T-helper 1 cell treated with Interleukin-12 subunit alpha and Interleukin-12 subunit beta and Interleukin-4 antibody, amounts not matched to agents 30 μg/mL and 1 μg/mL, for 36 hours (primary cell): ENCODE results near the gene THBS1.

Source experiments
- H3K27ac Mint-ChIP-seq: one replicate; pipeline ENCODE4 v1.8.0; 2021; ENCODE audit warnings: mild to moderate bottlenecking, mixed read lengths
- H3K27me3 Mint-ChIP-seq: one replicate; pipeline ENCODE4 v1.8.0; 2021; ENCODE audit warnings: low read depth, mixed read lengths
- H3K36me3 Mint-ChIP-seq: one replicate; pipeline ENCODE4 v1.8.0; 2021; ENCODE audit warnings: low read depth, mixed read lengths
- H3K4me1 Mint-ChIP-seq: one replicate; pipeline ENCODE4 v1.8.0; 2021; ENCODE audit warnings: low read depth, mixed read lengths
- H3K4me3 Mint-ChIP-seq: one replicate; pipeline ENCODE4 v1.8.0; 2021; ENCODE audit warnings: mild to moderate bottlenecking, moderate library complexity, mixed read lengths
- H3K9me3 Mint-ChIP-seq: one replicate; pipeline ENCODE4 v1.8.0; 2021; ENCODE audit warnings: mixed read lengths

Gene THBS1

DNA sequence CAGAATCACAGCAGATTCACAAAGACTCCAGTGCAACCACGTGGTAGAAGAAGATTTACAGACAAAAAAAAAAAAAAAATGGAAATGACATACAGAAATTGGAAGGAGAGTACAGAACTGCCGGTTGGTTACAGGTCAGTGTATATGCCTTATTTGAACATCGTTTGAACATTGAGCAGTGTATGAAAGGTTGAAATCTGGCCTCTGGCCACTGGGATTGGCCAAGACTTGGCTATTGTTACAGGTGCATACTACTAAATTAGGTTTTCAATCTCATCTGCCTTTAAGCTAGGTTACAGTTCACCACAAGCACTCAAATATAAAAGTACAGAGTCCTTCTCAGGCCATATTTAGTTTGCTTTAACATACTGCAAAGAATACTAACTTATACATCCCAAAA is 59.8 kb downstream of the THBS1 start:
- peaks cover 18% of the 10 kb centered on the region for H3K27me3 Mint-ChIP-seq
- H3K4me3 Mint-ChIP-seq, result no peak overlapping the region
- no peak overlapping the region for H3K27ac Mint-ChIP-seq
- no peaks in the 10 kb centered on the region for H3K36me3 Mint-ChIP-seq
- no peaks in the 10 kb centered on the region for H3K9me3 Mint-ChIP-seq
- peaks cover 11% of the 10 kb centered on the region for H3K4me1 Mint-ChIP-seq

DNA sequence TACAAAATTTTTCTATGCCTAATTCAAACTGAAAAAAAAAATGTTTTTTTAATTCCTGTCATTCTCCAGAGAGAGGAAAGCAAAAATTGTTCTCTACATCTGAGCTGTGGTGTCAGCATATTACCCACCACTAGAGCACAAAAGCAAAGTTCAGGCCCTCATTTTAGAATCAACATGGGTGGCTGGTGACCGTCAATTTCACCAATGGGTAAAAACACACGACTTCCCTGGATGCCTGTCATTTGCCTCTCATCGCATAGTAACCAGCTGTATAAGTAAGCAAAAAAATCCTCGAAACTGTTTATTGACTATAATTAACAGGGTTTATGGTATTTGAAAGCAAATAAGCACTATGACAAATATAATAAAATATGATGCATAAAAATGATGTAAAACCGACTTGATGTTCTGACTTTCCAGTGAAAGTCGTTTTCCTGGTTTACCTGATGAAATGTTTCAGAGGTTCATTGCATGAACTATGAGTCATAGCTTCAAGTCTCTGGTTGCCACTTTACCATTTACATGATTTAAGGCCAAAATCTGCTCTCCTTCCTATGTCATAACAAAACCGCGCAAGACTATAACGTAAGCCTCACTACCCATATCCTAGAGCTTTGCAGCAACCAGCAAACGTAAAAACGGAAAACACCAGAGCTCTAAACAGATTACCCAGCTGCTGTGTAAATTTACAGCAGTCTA is 60.5 kb downstream of the THBS1 start:
- H3K27ac Mint-ChIP-seq, result no peak overlapping the region
- H3K27me3 Mint-ChIP-seq, result peaks cover 18% of the 10 kb centered on the region
- no peak overlapping the region for H3K4me3 Mint-ChIP-seq
- H3K4me1 Mint-ChIP-seq, result peaks cover 11% of the 10 kb centered on the region
- H3K9me3 Mint-ChIP-seq, result no peaks in the 10 kb centered on the region
- H3K36me3 Mint-ChIP-seq, result no peaks in the 10 kb centered on the region

DNA sequence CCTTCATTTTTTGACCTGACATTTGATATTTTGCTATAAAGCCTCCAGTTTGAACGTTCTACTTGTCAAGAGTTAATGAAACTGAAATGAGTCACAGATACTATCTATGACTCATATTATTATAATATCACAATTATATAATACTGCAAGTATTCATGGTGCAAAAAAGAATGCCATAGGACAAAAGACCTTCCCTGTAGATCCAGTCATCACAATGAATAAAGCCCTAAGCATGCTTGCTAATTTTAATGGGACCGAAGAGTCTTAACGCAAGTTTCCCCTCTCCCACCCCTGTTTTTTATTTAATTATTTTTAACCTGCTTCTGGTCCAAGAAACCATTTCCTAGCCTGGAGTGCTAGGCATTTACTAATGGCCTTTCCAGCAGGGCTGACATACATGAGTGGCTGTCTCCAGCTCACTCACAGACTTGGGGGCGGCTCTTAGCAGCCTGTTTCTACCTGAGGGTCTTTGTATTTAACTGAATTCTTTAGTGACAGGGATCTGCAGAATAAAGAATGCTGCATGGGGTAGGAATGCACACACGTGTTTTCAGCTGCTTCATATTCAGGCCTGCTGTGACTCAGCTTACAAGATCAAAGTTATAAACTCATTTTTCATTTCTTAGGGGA is 61.2 kb downstream of the THBS1 start:
- Mint-ChIP-seq H3K36me3 (no peaks in the 10 kb centered on the region), H3K4me3 (no peak overlapping the region), H3K27ac (no peak overlapping the region), H3K27me3 (peaks cover 14% of the 10 kb centered on the region), H3K9me3 (no peaks in the 10 kb centered on the region), H3K4me1 (peaks cover 11% of the 10 kb centered on the region)

DNA sequence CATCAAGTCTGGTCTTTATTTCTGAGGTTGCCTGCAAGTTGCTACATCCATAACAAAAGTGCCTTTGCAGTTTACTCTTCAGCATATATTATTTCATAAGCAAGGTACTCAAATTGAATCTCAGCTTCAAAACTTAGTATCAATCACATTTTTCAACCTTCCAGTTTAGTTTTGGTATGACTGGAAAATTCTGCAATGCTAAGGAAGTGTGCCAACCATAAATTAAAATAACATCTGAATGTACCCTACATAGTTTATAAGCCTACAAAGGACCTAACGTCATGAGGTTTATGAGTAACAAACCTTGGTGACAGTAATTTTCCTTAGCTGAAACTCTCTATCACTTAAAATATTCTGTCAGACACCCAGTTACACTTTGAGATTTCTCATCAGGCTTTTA is 62.8 kb downstream of the THBS1 start:
- Mint-ChIP-seq H3K27ac (no peak overlapping the region), H3K4me3 (no peak overlapping the region), H3K27me3 (peaks cover 7% of the 10 kb centered on the region), H3K36me3 (no peaks in the 10 kb centered on the region), H3K9me3 (no peaks in the 10 kb centered on the region), H3K4me1 (peaks cover 11% of the 10 kb centered on the region)

DNA sequence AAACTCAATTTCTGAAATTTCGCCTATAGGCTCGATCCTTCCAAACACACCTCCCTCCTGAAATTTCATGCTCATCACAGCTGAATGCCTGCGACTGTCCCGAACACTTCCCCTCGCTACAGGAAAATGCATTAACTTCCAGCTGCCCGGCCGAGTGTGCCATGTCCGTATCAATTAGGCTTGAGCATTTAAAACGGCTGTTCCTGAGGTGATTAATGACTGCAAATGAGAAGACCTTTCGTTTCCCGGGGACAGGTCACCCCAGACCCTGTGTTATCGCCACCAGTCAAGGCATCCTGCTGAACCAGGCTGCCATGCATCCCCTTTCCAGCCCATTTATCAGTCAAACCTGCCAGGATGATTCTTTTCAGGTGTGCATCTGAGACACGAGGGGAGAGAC is 63.3 kb downstream of the THBS1 start:
- peaks cover 11% of the 10 kb centered on the region for H3K4me1 Mint-ChIP-seq
- no peak overlapping the region for H3K27ac Mint-ChIP-seq
- peaks cover 7% of the 10 kb centered on the region for H3K27me3 Mint-ChIP-seq
- H3K36me3 Mint-ChIP-seq, result no peaks in the 10 kb centered on the region
- H3K9me3 Mint-ChIP-seq, result no peaks in the 10 kb centered on the region
- no peak overlapping the region for H3K4me3 Mint-ChIP-seq

DNA sequence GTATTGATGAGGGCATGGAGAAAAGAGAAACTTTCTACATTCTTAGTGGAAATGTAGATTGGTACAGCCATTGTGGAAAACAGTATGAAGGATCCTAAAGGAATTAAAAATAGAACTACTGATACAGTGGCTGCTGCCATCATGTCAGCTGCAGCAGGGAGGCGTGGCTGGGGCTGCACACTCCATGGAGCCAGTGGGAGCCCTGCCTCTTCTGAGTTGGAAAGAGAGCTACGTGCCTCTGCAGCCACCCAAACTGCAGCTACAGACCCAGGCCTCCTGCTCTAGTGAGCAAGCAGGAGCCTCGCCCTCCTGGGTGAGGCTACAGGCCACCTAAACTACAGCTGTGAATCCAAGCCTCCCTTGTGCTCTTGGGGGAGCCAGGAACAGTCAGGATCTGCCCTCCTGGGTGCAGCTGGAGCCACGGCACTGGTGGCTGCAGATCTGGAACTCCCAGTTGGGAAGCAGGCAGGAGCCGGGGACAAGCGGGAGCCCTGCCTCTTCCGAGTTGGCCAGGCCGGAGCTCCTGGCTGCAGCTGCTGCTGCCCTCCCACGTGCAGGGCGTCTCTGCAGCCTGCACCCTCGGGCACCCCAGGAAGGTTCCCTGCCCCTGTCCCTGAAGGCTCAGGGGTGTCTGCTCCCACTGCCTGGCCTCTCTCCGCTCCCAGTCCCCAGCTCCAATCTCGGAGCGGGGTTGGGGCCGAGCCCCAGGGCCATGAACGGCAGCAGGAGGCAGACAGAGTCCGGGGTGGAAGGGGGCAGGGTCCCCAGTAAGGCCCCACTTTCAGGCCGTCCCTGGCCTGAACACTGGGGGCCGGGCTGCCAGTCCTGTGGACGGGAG is 64.5 kb downstream of the THBS1 start:
- Mint-ChIP-seq H3K27ac (no peak overlapping the region), H3K4me1 (peaks cover 11% of the 10 kb centered on the region), H3K36me3 (no peaks in the 10 kb centered on the region), H3K9me3 (no peaks in the 10 kb centered on the region), H3K4me3 (no peak overlapping the region), H3K27me3 (peaks cover 14% of the 10 kb centered on the region)

DNA sequence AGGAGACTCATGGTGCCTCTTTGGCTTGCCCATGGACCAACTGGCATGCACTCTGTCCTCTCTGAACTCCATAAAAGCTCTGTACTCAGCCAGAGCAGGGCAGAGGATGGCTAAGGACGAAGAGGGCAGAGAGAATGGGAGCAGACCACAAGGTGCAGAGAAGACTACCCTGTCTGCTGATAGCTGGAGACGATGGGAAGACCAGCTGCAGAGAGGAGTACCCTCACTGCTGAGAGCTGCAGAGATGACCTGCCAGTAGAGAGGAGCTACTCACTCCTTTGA is 65.0 kb downstream of the THBS1 start:
- H3K36me3 Mint-ChIP-seq, result no peaks in the 10 kb centered on the region
- no peak overlapping the region for H3K27ac Mint-ChIP-seq
- H3K9me3 Mint-ChIP-seq, result no peaks in the 10 kb centered on the region
- H3K4me3 Mint-ChIP-seq, result no peak overlapping the region
- peaks cover 11% of the 10 kb centered on the region for H3K4me1 Mint-ChIP-seq
- H3K27me3 Mint-ChIP-seq, result peaks cover 15% of the 10 kb centered on the region

DNA sequence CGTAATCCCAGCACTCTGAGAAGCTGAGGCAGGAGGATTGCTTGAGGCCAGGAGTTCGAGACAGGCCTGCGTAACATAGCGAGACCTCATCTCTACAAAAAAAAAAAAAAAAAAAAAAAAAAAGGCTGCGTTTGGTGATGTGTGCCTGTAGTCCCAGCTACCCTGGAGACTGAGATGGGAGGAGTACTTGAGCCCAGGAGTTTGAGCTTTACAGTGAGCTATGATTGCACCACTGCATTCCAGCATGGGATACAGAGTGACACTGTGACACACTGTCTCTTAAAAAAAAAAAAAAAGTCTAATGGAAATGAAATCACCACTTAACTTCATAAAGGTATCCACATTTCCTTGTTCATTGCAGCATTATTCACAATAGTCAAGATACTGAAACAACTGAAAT is 65.5 kb downstream of the THBS1 start:
- Mint-ChIP-seq H3K27me3 (peaks cover 16% of the 10 kb centered on the region), H3K36me3 (no peaks in the 10 kb centered on the region), H3K4me1 (peaks cover 9% of the 10 kb centered on the region)

More for the DNA sequence above, 65.5 kb downstream of the THBS1 start:
- Mint-ChIP-seq H3K4me3 (no peak overlapping the region), H3K9me3 (no peaks in the 10 kb centered on the region), H3K27ac (no peak overlapping the region)
